GM23338 (cell line): ENCODE data around the gene NT5DC4.

Source experiments
- CREB1 ChIP-seq: fragments of 250-450 bp; sonication (Bioruptor Pico); IDR thresholded peaks from 2 replicates; pipeline ENCODE4 v1.5.0; 2020; ENCODE audit warnings: low read depth, mild to moderate bottlenecking, moderate library complexity
- CTCF ChIP-seq, 2 experiments: fragments of 200-600 bp in 1 of 2; sonication (generic) in 1 of 2; conservative IDR thresholded peaks; 2 replicates each; pipeline versions ENCODE4 v1.5.1 to v1.6.1; 2016 to 2017; ENCODE audit warnings: antibody characterized with exemption in 2 of 2, low read depth in 2 of 2, mild to moderate bottlenecking in 2 of 2, moderate library complexity in 1 of 2
- ETS1 ChIP-seq: IDR thresholded peaks from 2 replicates; pipeline ENCODE4 v1.6.1; 2016; ENCODE audit warnings: antibody characterized with exemption
- EZH2 ChIP-seq: fragments of 200-600 bp; sonication (generic); IDR thresholded peaks from one replicate; pipeline ENCODE4 v1.8.0; 2017; ENCODE audit warnings: antibody characterized with exemption, mild to moderate bottlenecking, low read depth; ENCODE audit not compliant: unreplicated experiment
- EZH2phosphoT487 ChIP-seq: fragments of 200-600 bp; sonication (generic); IDR thresholded peaks from one replicate; pipeline ENCODE4 v1.8.1; 2018; ENCODE audit warnings: antibody characterized with exemption; ENCODE audit not compliant: unreplicated experiment
- JUNB ChIP-seq: IDR thresholded peaks from one replicate; pipeline ENCODE4 v1.6.1; 2016; ENCODE audit warnings: antibody characterized with exemption; ENCODE audit not compliant: unreplicated experiment
- NANOG ChIP-seq: IDR thresholded peaks from 2 replicates; pipeline ENCODE4 v1.6.1; 2016; ENCODE audit warnings: antibody characterized with exemption, borderline replicate concordance
- POLR2AphosphoS5 ChIP-seq: IDR thresholded peaks from 2 replicates; pipeline ENCODE4 v1.6.1; 2016; ENCODE audit warnings: antibody characterized with exemption, low read depth
- REST ChIP-seq: IDR thresholded peaks from one replicate; pipeline ENCODE4 v1.6.1; 2018; ENCODE audit warnings: antibody characterized with exemption; ENCODE audit not compliant: unreplicated experiment
- STAT1 ChIP-seq: IDR thresholded peaks from one replicate; pipeline ENCODE4 v1.6.1; 2016; ENCODE audit warnings: antibody characterized with exemption; ENCODE audit not compliant: unreplicated experiment
- ZNF114 ChIP-seq: fragments of 250-450 bp; sonication (Bioruptor Pico); IDR thresholded peaks from 2 replicates; pipeline ENCODE4 v1.5.0; 2020; ENCODE audit warnings: mild to moderate bottlenecking, moderate library complexity
- ZNF331 ChIP-seq: fragments of 250-450 bp; sonication (Bioruptor Pico); IDR thresholded peaks from 2 replicates; pipeline ENCODE4 v1.5.0; 2020; ENCODE audit warnings: low read depth, mild to moderate bottlenecking, moderate library complexity
- ZNF462 ChIP-seq: fragments of 250-450 bp; sonication (Bioruptor Pico); IDR thresholded peaks from 2 replicates; pipeline ENCODE4 v1.5.0; 2020; ENCODE audit warnings: mild to moderate bottlenecking, moderate library complexity

GRCh38 chr2:112750560-112750843 is 29.7 kb downstream of the NT5DC4 start:
- TF ChIP-seq CTCF (conservative IDR thresholded peaks at IDR 0.05; ENCODE audit: low read depth in 2 of 2) (no peak), EZH2 (no peak), POLR2AphosphoS5 (no peak), EZH2phosphoT487 (no peak), ETS1 (no peak), ZNF462 (CRISPR knock-in tag) (no peak), ZNF114 (CRISPR knock-in tag) (no peak), STAT1 (no peak), REST (no peak), JUNB (no peak), CREB1 (CRISPR knock-in tag) (no peak), ZNF331 (no peak), NANOG (no peak)
